Measurements from ENCODE around the gene ZPR1. TPM values are rescaled to one million over a fixed set of nuclear protein-coding genes. Genes with fewer than 3 reads are reported as not detected.

ZPR1 gene
- total RNA-seq, 1 donor from 2014 or later = 19.4 TPM

- Histone ChIP-seq H3K9me3 (no peaks in the 10 kb centered on the region), H3K27ac (no peak overlapping the region), H3K36me3 (peaks cover 0 to 36% of the 10 kb centered on the region in 2 donors), H3K4me1 (peaks cover 6% of the 10 kb centered on the region), H3K27me3 (no peaks in the 10 kb centered on the region), H3K4me3 (no peak overlapping the region)
- TF ChIP-seq POLR2AphosphoS5 (IDR thresholded peaks at IDR 0.05; ENCODE audit: insufficient read depth in 1 of 2, low read depth in 1 of 2) = no peak
- no peak for TF ChIP-seq POLR2A (IDR thresholded peaks at IDR 0.05)
- TF ChIP-seq CTCF (IDR thresholded peaks at IDR 0.05) = no peak
- intact Hi-C loops (cut with DNase I) = no loop called here
- DNase-seq (ENCODE audit: extremely low spot score in 2 of 2) = no peak
Measured at GRCh38 chr11:116776522-116776984, 11.3 kb downstream of the ZPR1 start.

- peaks cover 11% of the 10 kb centered on the region for H3K4me1 ChIP-seq
- TF ChIP-seq POLR2A (IDR thresholded peaks at IDR 0.05) (no peak), POLR2AphosphoS5 (IDR thresholded peaks at IDR 0.05; ENCODE audit: insufficient read depth in 1 of 2, low read depth in 1 of 2) (no peak), CTCF (IDR thresholded peaks at IDR 0.05) (no peak)
- no peak for DNase-seq (ENCODE audit: extremely low spot score in 2 of 2)
- intact Hi-C loops (cut with DNase I) = no loop called here
- no peak overlapping the region for H3K27ac ChIP-seq
- H3K36me3 ChIP-seq = peaks cover 0 to 31% of the 10 kb centered on the region in 2 donors
- no peaks in the 10 kb centered on the region for H3K9me3 ChIP-seq
- no peak overlapping the region for H3K4me3 ChIP-seq
- no peaks in the 10 kb centered on the region for H3K27me3 ChIP-seq
Measured at GRCh38 chr11:116775975-116776374, 11.8 kb downstream of the ZPR1 start.

GRCh38 chr11:116774661-116775060 is 13.2 kb downstream of the ZPR1 start:
- H3K4me3 ChIP-seq = no peak overlapping the region
- TF ChIP-seq CTCF (IDR thresholded peaks at IDR 0.05) (no peak), POLR2AphosphoS5 (IDR thresholded peaks at IDR 0.05; ENCODE audit: insufficient read depth in 1 of 2, low read depth in 1 of 2) (no peak), POLR2A (IDR thresholded peaks at IDR 0.05) (no peak)
- H3K9me3 ChIP-seq = no peaks in the 10 kb centered on the region
- DNase-seq (ENCODE audit: extremely low spot score in 2 of 2) = no peak
- no peak overlapping the region for H3K27ac ChIP-seq
- H3K4me1 ChIP-seq = peaks cover 23% of the 10 kb centered on the region
- intact Hi-C loops (cut with DNase I) = no loop called here
- peaks cover 0 to 23% of the 10 kb centered on the region in 2 donors for H3K36me3 ChIP-seq
- H3K27me3 ChIP-seq = no peaks in the 10 kb centered on the region

- Histone ChIP-seq H3K27me3 (no peaks in the 10 kb centered on the region), H3K4me3 (peak overlapping the region; percentile 72 to 88), H3K27ac (peak overlapping the region; percentile 89), H3K36me3 (peaks cover 0 to 15% of the 10 kb centered on the region in 2 donors), H3K9me3 (no peaks in the 10 kb centered on the region), H3K4me1 (peaks cover 25% of the 10 kb centered on the region)
- TF ChIP-seq POLR2AphosphoS5 (IDR thresholded peaks at IDR 0.05; ENCODE audit: insufficient read depth in 1 of 2, low read depth in 1 of 2) = no peak
- no peak for TF ChIP-seq POLR2A (IDR thresholded peaks at IDR 0.05)
- TF ChIP-seq CTCF (IDR thresholded peaks at IDR 0.05) = no peak
- DNase-seq (ENCODE audit: extremely low spot score in 2 of 2) = no peak
- intact Hi-C loops (cut with DNase I) = no loop called here
Measured at GRCh38 chr11:116773203-116774097, 14.4 kb downstream of the ZPR1 start.
